Measurements from ENCODE around the gene CTPS1.

GRCh38 chr1:40976952-40977690 lies 2.4 kb upstream of the CTPS1 start:
- TF ChIP-seq, protein P1, sequence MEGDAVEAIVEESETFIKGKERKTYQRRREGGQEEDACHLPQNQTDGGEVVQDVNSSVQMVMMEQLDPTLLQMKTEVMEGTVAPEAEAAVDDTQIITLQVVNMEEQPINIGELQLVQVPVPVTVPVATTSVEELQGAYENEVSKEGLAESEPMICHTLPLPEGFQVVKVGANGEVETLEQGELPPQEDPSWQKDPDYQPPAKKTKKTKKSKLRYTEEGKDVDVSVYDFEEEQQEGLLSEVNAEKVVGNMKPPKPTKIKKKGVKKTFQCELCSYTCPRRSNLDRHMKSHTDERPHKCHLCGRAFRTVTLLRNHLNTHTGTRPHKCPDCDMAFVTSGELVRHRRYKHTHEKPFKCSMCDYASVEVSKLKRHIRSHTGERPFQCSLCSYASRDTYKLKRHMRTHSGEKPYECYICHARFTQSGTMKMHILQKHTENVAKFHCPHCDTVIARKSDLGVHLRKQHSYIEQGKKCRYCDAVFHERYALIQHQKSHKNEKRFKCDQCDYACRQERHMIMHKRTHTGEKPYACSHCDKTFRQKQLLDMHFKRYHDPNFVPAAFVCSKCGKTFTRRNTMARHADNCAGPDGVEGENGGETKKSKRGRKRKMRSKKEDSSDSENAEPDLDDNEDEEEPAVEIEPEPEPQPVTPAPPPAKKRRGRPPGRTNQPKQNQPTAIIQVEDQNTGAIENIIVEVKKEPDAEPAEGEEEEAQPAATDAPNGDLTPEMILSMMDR (IDR thresholded peaks at IDR 0.05; ENCODE audit: insufficient read depth, low read length), result no peak
- TF ChIP-seq POLR2AphosphoS5 (IDR thresholded peaks at IDR 0.05; ENCODE audit: low read depth), result no peak

Data from HL-60 (cell line).